Endothelial cell of umbilical vein (primary cell): ENCODE measurements around the gene PLEKHA6. TPM values are rescaled to one million over a fixed set of nuclear protein-coding genes. Genes with fewer than 3 reads are reported as not detected.

Experiments used
- BruUV-seq: library from RNA; stranded (reverse); fragments of 400-500 nt; replicated peaks from 2 replicates; lab custom pipeline; 2021; lab: Mats Ljungman, UMichigan
- CTCF ChIA-PET: fragments of 300-600, 350-600 bp; sonication (Branson Sonifier 250); formaldehyde crosslinking; loops from one replicate; lab custom pipeline; 2021; ENCODE audit warnings: antibody characterized with exemption, inconsistent platforms; lab: Charles Lee
- POLR2A ChIA-PET: fragments of 300-600, 350-600 bp; sonication (Branson Sonifier 250); formaldehyde crosslinking; loops from one replicate; lab custom pipeline; 2021; ENCODE audit warnings: antibody characterized with exemption, inconsistent platforms; lab: Charles Lee
- DNase-seq: peaks from one replicate; pipeline ENCODE4 v3.0.0-alpha.2; 2011; ENCODE audit warnings: low read depth, low spot score
- FAIRE-seq: peaks from 2 replicates; lab custom pipeline; 2011; peaks lifted over from hg19 to GRCh38; lab: Jason Lieb, UNC
- H2AFZ ChIP-seq: 2 replicates; pipeline ENCODE4 v1.6.0; 2012; ENCODE audit warnings: low read depth, low read length, control low read depth, inconsistent platforms
- H3K27ac ChIP-seq: 2 replicates; pipeline ENCODE4 v1.5.1; 2011; ENCODE audit warnings: low read depth, mild to moderate bottlenecking, control low read depth, low read length, moderate library complexity; ENCODE audit not compliant: insufficient read depth
- H3K27me3 ChIP-seq, 2 experiments: 2 replicates each; pipeline versions ENCODE4 v1.6.0 to v1.6.1; 2011; ENCODE audit warnings: low read length in 2 of 2, mixed read lengths in 1 of 2; ENCODE audit not compliant: control insufficient read depth in 2 of 2, insufficient read depth in 2 of 2
- H3K36me3 ChIP-seq, 2 experiments: 2 replicates in 1 of 2; 3 replicates in 1 of 2; pipeline ENCODE4 v1.5.1; 2011; ENCODE audit warnings: low read length in 2 of 2, mild to moderate bottlenecking in 1 of 2, moderate library complexity in 1 of 2; ENCODE audit not compliant: control insufficient read depth in 2 of 2, insufficient read depth in 2 of 2; ENCODE audit errors: extremely low read depth in 1 of 2
- H3K4me1 ChIP-seq: 3 replicates; pipeline ENCODE4 v1.5.1; 2011; ENCODE audit warnings: mild to moderate bottlenecking, low read length; ENCODE audit not compliant: control insufficient read depth, insufficient read depth; ENCODE audit errors: extremely low read depth
- H3K4me2 ChIP-seq: 2 replicates; pipeline ENCODE4 v1.6.1; 2011; ENCODE audit warnings: low read length, control low read depth, mixed read lengths; ENCODE audit not compliant: insufficient read depth
- H3K4me3 ChIP-seq, 3 experiments: fragments of 200-600 bp in 1 of 3; sonication (generic), shearing (Covaris generic) in 1 of 3; replicated peaks in 1 of 3; 2 replicates each; pipeline ENCODE4 v1.5.1; 2011 to 2016; ENCODE audit warnings: control low read depth in 3 of 3, low read length in 3 of 3, mild to moderate bottlenecking in 2 of 3, inconsistent platforms in 1 of 3, low read depth in 1 of 3, moderate library complexity in 1 of 3; ENCODE audit not compliant: insufficient read depth in 1 of 3
- H3K79me2 ChIP-seq: 2 replicates; pipeline ENCODE4 v1.6.0; 2012; ENCODE audit warnings: low read length, inconsistent platforms; ENCODE audit not compliant: control insufficient read depth, insufficient read depth
- H3K9ac ChIP-seq: replicated peaks from 2 replicates; pipeline ENCODE3; 2011; ENCODE audit warnings: low read length, control low read depth; ENCODE audit not compliant: insufficient read depth; ENCODE audit errors: extremely low read depth
- H3K9me1 ChIP-seq: replicated peaks from 3 replicates; pipeline ENCODE4 v1.6.0; 2011; ENCODE audit warnings: mild to moderate bottlenecking, low read length; ENCODE audit not compliant: control insufficient read depth, insufficient read depth; ENCODE audit errors: extremely low read depth
- H3K9me3 ChIP-seq: replicated peaks from 2 replicates; pipeline ENCODE4 v1.5.1; 2012; ENCODE audit warnings: low read length, inconsistent platforms; ENCODE audit not compliant: control insufficient read depth, insufficient read depth
- H4K20me1 ChIP-seq: replicated peaks from 2 replicates; pipeline ENCODE3; 2011; ENCODE audit warnings: mild to moderate bottlenecking, low read length; ENCODE audit not compliant: control insufficient read depth, insufficient read depth; ENCODE audit errors: extremely low read depth
- EZH2 ChIP-seq: IDR thresholded peaks from 2 replicates; pipeline ENCODE4 v1.6.1; 2012; ENCODE audit warnings: borderline replicate concordance, low read depth, mild to moderate bottlenecking, moderate library complexity, low read length, inconsistent platforms; ENCODE audit not compliant: severe bottlenecking
- FOS ChIP-seq: IDR thresholded peaks from 2 replicates; pipeline ENCODE4 v1.6.1; 2011; ENCODE audit warnings: mild to moderate bottlenecking, low read length, moderate library complexity, borderline replicate concordance; ENCODE audit not compliant: insufficient read depth
- GATA2 ChIP-seq: IDR thresholded peaks from 2 replicates; pipeline ENCODE4 v1.7.0; 2011; ENCODE audit warnings: low read depth, mild to moderate bottlenecking, moderate library complexity, mixed read lengths, low read length; ENCODE audit not compliant: insufficient read length, insufficient read depth
- JUN ChIP-seq: IDR thresholded peaks from 2 replicates; pipeline ENCODE4 v1.6.1; 2011; ENCODE audit warnings: borderline replicate concordance, low read depth; ENCODE audit not compliant: insufficient read length, insufficient read depth
- MAX ChIP-seq: IDR thresholded peaks from 2 replicates; pipeline ENCODE4 v1.6.1; 2011; ENCODE audit not compliant: insufficient read depth, insufficient read length
- MYC ChIP-seq: IDR thresholded peaks from one replicate; pipeline ENCODE4 v1.6.1; 2011; ENCODE audit warnings: mild to moderate bottlenecking, low read depth, low read length
- POLR2A ChIP-seq: IDR thresholded peaks from 2 replicates; pipeline ENCODE4 v1.6.1; 2012; ENCODE audit warnings: low read depth, mild to moderate bottlenecking, control low read depth, low read length
- POLR2AphosphoS5 ChIP-seq: IDR thresholded peaks from 2 replicates; pipeline ENCODE4 v1.6.1; 2012; ENCODE audit warnings: low read depth, mild to moderate bottlenecking, control low read depth, low read length, moderate library complexity; ENCODE audit not compliant: insufficient read depth
- dilution Hi-C: fragments of 300-500 bp; cut with MboI; formaldehyde crosslinking; loops from one replicate; pipeline ENCODE4 v1.15.0; 2019; ENCODE audit warnings: low sequenced_read_pairs; ENCODE audit not compliant: extremely low pct_ligation_motif_present
- intact Hi-C: fragments of 100-400 bp; cut with micrococcal nuclease; formaldehyde crosslinking; loops from one replicate; pipeline ENCODE4 v1.10.0; 2022
- polyA plus RNA-seq, 4 experiments: library from polyadenylated mRNA; depleted of rRNA in 3 of 4; stranded (reverse) in 3 of 4; unstranded in 1 of 4; fragments of >200 nt; gene quantifications; 2 replicates each; pipeline versions ENCODE4 v1.2.1 to v1.2.3, GENCODE V29; 2011 to 2012; ENCODE audit warnings: missing spikeins in 1 of 4
- total RNA-seq: library from RNA; stranded (reverse); gene quantifications from 2 replicates; pipeline ENCODE4 v1.2.3, GENCODE V29; 2021
- TF ChIP-seq, protein P1 (sequence below), 2 donors: IDR thresholded peaks; 1 replicate in 1 of 2; 2 replicates in 1 of 2; pipeline ENCODE4 v1.5.1; 2011; ENCODE audit warnings: low read length in 2 of 2, mild to moderate bottlenecking in 2 of 2, moderate library complexity in 2 of 2, control low read depth in 1 of 2, inconsistent platforms in 1 of 2, low read depth in 1 of 2; ENCODE audit not compliant: insufficient read depth in 1 of 2; ENCODE audit errors: extremely low read depth in 1 of 2

Gene PLEKHA6
- total and polyA plus RNA-seq, 2 donors (not counting 3 experiments of a cell fraction or from before 2014, with no cell fraction given): 2.1 to 15.0 TPM

DNA sequence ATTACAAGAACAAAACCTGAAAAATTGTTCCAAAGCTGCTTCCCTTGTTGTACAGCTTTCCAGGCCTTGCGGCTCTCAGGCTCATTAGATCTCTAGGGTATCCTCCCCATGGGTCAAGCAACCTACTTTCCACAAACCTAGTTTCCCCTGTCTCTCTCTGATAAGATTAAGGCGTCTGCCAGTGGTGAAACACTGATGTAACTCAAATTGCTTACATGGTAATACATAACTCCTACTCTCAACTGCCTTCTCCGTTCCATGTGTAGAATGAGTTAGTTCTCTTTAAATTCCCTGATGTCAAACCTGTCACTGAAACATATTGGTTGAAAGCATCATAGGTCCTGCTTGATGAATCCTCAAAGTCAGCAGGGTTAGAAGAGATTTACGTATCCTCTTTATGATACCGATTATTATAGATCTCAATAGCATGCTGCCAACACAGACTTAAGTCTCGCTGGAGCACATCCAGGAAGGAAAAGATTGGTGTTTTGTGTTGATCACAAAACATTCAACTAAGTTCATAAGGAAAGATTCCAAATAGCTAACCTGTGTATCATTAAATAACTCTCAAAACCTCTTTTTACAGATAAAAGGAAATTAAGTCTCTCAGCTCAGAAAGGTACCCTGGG is 41.3 kb upstream of the PLEKHA6 start:
- Histone ChIP-seq H3K4me1 (peaks cover 9% of the 10 kb centered on the region), H3K9me3 (no peaks in the 10 kb centered on the region), H3K36me3 (peaks cover 9 to 14% of the 10 kb centered on the region in 2 experiments), H3K9ac (no peak overlapping the region), H3K9me1 (no peaks in the 10 kb centered on the region), H3K4me3 (no peak overlapping the region), H2AFZ (no peak overlapping the region), H3K4me2 (no peak overlapping the region), H4K20me1 (peaks cover 9% of the 10 kb centered on the region), H3K27ac (no peak overlapping the region), H3K27me3 (no peaks in the 10 kb centered on the region), H3K79me2 (peaks cover 30% of the 10 kb centered on the region)
- no peak for FAIRE-seq
- BruUV-seq: no TSS peak
- intact Hi-C loops (no loop called here), dilution Hi-C loops (no loop called here)
- CTCF ChIA-PET: interaction anchor here (1.9 to 3.8 kb wide), 3 partner anchors 23 to 238 kb away, joined by 4 to 164 read pairs (median 10); no protein-coding TSS in a partner anchor
- POLR2A ChIA-PET: no interaction called here
- TF ChIP-seq FOS (no peak), EZH2 (no peak), GATA2 (no peak), MAX (no peak), JUN (no peak), MYC (no peak), POLR2A (no peak), POLR2AphosphoS5 (no peak)
- TF ChIP-seq, protein P1, sequence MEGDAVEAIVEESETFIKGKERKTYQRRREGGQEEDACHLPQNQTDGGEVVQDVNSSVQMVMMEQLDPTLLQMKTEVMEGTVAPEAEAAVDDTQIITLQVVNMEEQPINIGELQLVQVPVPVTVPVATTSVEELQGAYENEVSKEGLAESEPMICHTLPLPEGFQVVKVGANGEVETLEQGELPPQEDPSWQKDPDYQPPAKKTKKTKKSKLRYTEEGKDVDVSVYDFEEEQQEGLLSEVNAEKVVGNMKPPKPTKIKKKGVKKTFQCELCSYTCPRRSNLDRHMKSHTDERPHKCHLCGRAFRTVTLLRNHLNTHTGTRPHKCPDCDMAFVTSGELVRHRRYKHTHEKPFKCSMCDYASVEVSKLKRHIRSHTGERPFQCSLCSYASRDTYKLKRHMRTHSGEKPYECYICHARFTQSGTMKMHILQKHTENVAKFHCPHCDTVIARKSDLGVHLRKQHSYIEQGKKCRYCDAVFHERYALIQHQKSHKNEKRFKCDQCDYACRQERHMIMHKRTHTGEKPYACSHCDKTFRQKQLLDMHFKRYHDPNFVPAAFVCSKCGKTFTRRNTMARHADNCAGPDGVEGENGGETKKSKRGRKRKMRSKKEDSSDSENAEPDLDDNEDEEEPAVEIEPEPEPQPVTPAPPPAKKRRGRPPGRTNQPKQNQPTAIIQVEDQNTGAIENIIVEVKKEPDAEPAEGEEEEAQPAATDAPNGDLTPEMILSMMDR (IDR thresholded peaks at IDR 0.05; ENCODE audit: extremely low read depth in 1 of 2, insufficient read depth in 1 of 2, low read depth in 1 of 2, low read length in 2 of 2): no peak
- DNase-seq: no peak
